LNCaP clone FGC (cell line): ENCODE data around the gene LEPROT.

Experiments
- DNase-seq: peaks from one replicate; pipeline ENCODE4 v3.0.0-alpha.2; 2011; ENCODE audit warnings: low read depth
- H3K4me3 ChIP-seq: 2 replicates; pipeline ENCODE4 v1.5.1; 2011; ENCODE audit warnings: mild to moderate bottlenecking, low read depth, low read length, control low read depth
- CTCF ChIP-seq: IDR thresholded peaks from 2 replicates; pipeline ENCODE4 v1.5.1; 2012; ENCODE audit warnings: mild to moderate bottlenecking; ENCODE audit not compliant: control insufficient read depth, insufficient read depth; ENCODE audit errors: extremely low read depth

Gene LEPROT

GRCh38 chr1:65425697-65426096 is 5.2 kb downstream of the LEPROT start:
- no peak for TF ChIP-seq CTCF
- DNase-seq = no peak
- H3K4me3 ChIP-seq = no peak overlapping the region

GRCh38 chr1:65429078-65429477 is 8.6 kb downstream of the LEPROT start:
- no peak overlapping the region for H3K4me3 ChIP-seq
- TF ChIP-seq CTCF = no peak
- no peak for DNase-seq

- DNase-seq = no peak
- TF ChIP-seq CTCF = no peak
- no peak overlapping the region for H3K4me3 ChIP-seq
These were observed 9.3 kb downstream of the LEPROT start for GRCh38 chr1:65429806-65430205.

- no peak overlapping the region for H3K4me3 ChIP-seq
- TF ChIP-seq CTCF = peak; percentile 56
- DNase-seq = no peak
These were observed 10.7 kb downstream of the LEPROT start for GRCh38 chr1:65431111-65431705.

- no peak overlapping the region for H3K4me3 ChIP-seq
- DNase-seq = no peak
- no peak for TF ChIP-seq CTCF
These were observed 12.4 kb downstream of the LEPROT start for GRCh38 chr1:65432918-65433317.

- DNase-seq = no peak
These were observed 13.8 kb downstream of the LEPROT start for GRCh38 chr1:65434255-65434654.

More at GRCh38 chr1:65434255-65434654, 13.8 kb downstream of the LEPROT start:
- H3K4me3 ChIP-seq = no peak overlapping the region
- no peak for TF ChIP-seq CTCF
